Endometrial microvascular endothelial cells (primary cell): Measurements from ENCODE around the gene ERG28. TPM values are rescaled to one million over a fixed set of nuclear protein-coding genes. Genes with fewer than 3 reads are reported as not detected.
"Not testable (repeated sequence)": the region's sequence is repeated elsewhere in the genome, so short reads cannot be mapped to it uniquely, and the experiment has no call there.

Experiments used
- in situ Hi-C: cut with HindIII; loops from 2 replicates; pipeline ENCODE4 v1.10.0; 2017; ENCODE audit warnings: low sequenced_read_pairs, low pct_unique_long_range_greater_than_20kb; ENCODE audit errors: inconsistent ontology term
- total RNA-seq: library from RNA; depleted of rRNA; stranded (reverse); fragments of >200 nt; gene quantifications from one replicate; pipeline ENCODE4 v1.2.3, GENCODE V29; 2015; ENCODE audit errors: inconsistent ontology term

ERG28 gene, protein sequence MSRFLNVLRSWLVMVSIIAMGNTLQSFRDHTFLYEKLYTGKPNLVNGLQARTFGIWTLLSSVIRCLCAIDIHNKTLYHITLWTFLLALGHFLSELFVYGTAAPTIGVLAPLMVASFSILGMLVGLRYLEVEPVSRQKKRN
- 12.4 TPM for total RNA-seq

DNA sequence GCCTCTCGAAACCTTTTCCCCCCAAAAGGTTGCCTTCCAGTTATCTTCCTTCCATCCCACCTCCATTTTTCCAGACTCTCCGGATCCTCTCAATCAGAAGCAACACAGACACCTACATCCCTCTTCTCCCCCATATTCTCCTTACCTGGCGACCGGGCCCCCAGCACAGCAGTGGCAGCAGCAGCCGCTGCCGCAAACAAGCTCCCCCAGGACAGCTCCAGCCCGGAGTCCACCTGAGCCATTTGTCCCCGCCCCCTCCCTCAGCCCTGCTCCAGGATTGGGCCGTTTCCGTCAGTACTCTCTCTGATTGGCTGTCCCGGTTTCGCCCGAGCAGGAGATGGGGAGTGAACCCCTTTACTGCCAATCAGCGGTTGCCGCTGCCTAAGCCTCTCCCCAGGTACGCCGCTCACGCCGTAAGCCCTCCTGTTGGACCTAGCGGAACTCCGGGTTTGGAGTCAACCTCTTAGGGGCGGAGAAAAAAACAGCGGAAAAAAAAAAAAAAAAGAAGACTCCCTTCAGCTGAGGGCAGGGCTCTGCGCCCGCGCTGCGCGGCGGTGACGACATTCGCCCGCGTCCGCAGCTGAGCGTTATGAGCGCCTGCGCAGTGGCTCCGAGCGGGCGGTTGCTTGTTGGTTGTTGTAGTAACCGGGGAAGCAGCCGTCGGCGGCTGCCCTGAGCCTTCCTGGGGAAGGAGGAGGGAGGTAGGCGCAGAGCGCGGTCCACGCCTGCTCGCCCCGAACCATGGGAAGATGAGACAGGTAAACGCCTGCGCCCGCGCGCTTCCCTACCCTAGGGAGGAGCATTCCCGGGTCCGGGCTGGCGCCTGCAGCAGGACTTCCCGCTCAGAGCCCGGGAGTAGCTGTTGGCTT lies at the start of gene ERG28, which contains the start of gene TTLL5:
TSS of gene ERG28 (minus strand) at position 247 of the 869 bp plus-strand sequence. CDS start 3,374 bp downstream, outside the sequence.
TSS of gene TTLL5 (plus strand) at position 617 of the 869 bp plus-strand sequence. CDS start 1,904 bp downstream, outside the sequence.
- in situ Hi-C loops = no loop called here

DNA sequence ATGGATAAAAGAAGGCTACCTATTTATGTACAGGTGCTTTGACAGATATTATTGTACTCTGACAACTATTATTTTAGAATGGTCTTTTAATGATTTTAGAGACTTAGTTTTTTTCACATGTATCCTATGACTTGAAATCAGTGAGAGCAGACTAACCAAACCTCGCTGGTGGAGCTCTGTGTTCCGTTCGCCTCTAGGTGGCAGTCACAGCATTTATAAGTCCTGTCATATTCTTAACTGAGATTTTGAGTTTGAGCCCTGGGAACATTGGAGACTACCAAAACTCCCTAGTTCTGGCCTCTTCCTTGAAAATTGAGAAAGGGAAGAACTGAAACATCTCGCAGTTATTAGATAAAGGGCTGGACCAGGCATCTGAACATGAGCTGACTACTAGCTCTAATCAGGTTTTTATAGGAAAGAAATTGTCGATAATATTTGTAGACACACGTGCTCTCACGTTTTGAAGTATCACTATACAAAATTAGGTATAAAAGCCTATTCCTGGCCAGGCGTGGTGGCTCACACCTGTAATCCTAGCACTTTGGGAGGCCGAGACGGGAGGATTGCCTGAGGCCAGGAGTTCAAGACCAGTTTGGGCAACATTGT lies 48.6 kb upstream of the ERG28 start:
- in situ Hi-C loops = loop anchor here (25.0 kb wide), 1 partner anchor 203 kb away; no protein-coding TSS in a partner anchor

DNA sequence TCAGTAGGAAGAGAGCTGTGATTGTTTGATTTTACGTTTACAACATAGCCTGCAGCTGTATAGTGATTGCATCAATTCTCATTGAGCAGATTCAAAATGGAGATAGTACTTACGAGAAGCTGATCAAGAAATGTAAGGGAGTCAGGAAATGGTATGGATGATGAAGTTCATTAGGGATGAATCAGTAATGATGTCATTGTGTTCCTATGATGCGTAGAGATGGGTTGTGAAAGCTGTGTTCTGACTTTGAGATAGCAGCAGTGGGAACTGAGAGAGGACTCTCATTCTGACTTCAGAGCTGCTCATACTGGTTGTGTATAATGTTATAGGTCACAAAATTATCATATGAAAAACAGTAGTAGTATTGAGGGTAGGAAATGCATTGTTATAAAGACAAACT lies 44.3 kb upstream of the ERG28 start:
- in situ Hi-C loops = loop anchor here (25.0 kb wide), 1 partner anchor 207 kb away; no protein-coding TSS in a partner anchor

DNA sequence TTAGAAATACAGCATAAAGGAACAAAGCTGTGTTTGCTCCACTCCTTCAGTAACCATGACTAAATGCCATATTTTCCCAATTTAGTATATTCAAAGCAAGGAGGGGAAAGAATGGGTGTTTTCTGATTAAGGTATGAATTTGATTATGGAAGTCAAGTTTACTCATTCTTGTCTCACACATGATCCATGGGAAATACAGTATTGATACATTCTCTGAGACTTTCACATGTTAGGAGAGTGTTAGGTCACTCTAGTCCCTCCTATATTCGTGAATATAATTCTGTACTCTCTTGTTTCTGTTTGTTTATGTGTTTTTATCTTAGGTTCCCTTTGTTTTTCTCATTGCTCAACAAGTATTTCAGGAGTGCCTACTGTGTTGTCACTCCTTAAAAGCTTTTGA lies 42.8 kb upstream of the ERG28 start:
- in situ Hi-C loops = loop anchor here (25.0 kb wide), 1 partner anchor 209 kb away; no protein-coding TSS in a partner anchor

DNA sequence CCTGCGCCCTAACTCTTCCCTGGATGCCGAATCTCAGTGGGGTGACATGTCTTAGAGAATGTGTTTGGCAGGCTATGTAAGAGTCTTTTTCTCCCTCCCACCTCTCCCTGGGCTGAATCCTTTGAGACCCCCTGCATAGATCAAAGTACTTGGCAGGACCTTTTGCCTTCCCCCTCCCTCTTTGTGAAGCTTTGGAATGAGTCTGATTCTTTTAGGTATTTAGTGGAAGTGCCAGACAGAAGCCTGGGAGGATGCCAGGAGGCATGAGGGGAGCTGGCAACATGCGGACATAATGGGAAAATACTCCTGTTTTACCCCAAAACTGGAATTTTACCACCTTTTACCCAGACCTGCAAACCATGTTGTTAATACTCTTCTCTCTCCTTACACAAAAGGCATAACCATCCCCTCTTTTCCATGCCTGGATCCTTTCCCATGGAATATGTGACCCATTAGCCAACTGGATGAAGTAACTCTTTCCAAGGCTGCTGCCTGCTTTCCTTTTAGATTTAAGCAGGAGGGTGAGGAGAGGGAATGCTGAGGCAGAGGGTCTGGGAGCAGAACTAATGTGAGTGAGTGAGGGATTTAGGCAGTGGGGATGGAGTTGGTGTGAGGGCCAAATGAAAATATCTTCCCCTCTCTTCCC lies 42.1 kb upstream of the ERG28 start:
- in situ Hi-C loops = loop anchor here (25.0 kb wide), 1 partner anchor 210 kb away; no protein-coding TSS in a partner anchor

DNA sequence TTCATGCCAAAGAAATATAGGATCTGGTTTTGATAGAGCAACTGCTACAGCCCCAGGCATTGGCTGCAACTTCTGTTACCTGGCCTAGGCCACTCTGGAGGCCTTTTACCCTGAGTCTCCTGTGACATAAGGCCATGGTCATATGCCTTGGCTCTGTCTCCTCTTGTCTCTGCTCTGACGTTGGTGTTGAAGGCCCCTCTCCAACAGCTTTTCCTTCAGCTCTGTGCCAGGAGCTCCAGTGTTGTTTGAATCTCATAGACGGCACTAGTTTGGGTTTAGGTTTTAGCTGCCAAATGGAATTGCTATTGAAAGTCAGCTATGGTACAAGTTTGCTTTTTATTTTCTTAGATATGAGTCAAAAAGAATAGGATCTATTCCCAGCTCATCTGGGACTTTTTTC lies 41.4 kb upstream of the ERG28 start:
- in situ Hi-C loops = loop anchor here (25.0 kb wide), 1 partner anchor 210 kb away; no protein-coding TSS in a partner anchor

DNA sequence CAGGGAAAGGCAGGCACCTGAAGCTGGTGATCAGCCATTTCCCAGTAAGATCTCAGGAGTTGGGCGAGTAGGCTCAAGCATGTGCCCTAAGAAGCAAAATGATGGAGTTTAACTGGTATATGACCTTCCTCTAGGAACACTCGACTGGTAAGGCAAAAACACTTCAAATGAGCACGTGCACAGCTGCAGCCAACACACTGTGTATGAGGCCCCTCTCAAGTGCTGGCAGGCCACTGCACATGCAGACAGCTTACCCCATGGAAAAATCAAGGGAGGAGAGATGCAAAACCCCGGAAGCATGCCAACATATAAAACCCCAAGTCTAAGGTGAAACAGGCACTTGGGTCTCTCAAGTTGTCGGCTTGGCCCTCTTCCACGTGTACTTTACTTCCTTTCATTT lies 39.6 kb upstream of the ERG28 start:
- in situ Hi-C loops = loop anchor here (25.0 kb wide), 1 partner anchor 212 kb away; no protein-coding TSS in a partner anchor

DNA sequence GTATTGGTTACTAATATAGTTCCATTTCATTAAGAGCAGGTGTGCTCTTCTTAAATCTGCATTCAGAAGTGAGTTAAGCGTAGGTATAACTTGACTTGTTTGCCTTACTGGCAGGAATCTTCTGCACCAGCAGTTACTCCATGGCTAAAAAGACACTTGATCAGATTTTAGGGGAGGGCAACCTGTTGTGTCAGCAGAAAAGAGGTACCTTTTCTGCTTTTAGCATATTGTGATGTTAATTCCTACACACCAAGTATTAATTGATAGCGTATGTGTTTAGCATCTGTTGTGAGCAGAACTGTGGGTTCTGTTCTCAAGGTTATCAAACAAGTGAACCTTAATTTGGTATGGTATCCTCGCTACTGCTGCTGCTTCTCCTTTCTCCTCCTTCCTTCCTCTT lies 38.7 kb upstream of the ERG28 start:
- in situ Hi-C loops = no loop called here

DNA sequence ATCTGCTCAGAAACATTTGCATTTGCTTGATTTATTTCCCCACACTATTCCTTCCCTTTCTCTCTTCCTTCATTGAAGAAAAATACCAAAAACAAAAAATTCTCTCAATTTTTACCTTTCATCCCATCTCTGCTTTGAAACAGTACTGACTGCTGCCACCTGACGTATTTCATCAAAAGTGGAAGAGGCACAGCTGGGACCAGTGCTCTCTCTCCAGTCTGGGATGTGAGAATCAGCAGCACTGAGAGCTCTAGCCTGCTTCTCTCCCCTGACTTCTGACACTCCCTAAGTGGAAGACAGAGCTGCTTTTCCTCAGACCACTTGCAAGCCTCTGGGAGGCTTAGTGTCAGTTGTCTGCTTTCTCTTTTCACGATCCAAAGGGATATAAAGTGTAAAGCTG lies 37.2 kb upstream of the ERG28 start:
- in situ Hi-C loops = no loop called here

DNA sequence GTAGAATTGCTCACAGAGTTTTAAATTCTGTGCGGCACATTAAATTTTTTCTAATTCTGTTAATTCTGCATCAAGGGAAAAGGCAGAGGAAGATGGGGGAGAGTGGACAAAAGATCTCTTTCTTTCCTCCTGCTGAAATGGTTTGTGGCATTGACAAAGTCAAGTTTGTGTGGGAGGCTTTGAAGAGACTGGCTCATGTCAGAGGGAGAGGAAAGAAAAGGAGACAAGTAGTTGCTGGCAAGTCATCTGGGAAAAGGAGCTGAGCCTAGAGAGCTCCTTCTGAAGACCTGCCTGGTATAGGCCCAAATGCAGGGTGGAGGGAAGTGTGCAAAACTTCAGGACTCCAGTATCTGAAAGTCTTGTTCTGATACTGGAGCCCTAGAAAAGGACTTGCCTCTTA lies 36.7 kb upstream of the ERG28 start:
- in situ Hi-C loops = no loop called here

DNA sequence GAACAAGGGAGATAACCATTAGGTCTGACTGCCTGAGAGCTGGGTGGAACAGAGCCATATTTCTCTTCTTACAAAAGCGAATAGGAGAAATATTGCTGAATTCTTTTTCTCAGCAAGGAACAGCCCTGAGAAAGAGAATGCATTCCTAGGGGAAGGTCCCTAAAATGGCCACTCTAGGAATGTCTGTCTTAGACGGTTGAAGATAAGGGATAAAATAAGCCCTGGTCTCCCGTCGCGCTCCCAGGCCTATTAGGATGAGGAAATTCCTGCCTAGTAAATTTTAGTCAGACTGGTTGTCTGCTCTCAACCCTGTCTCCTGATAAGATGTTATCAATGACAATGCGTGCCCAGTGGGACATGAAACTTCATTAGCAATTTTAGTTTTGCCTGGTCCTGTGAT lies 34.3 kb upstream of the ERG28 start:
- in situ Hi-C loops = not testable (repeated sequence)

DNA sequence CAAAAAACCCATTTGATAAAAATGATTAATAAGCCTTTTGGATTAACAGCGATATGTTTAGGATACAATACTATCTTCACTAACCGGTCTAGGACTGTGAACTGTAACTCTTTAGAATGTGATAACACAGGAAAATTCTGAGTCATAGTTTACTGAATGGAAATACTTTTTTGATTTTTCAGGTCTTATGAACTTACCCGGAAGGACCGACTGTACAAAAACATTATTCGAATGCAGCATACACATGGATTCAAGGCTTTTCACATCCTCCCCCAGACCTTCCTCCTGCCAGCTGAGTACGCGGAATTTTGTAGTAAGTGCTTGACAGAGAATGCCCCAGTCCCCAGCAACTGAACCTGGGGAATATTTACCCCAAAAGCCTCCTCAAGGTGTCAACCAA lies 29.3 kb upstream of the ERG28 start:
- in situ Hi-C loops = no loop called here

DNA sequence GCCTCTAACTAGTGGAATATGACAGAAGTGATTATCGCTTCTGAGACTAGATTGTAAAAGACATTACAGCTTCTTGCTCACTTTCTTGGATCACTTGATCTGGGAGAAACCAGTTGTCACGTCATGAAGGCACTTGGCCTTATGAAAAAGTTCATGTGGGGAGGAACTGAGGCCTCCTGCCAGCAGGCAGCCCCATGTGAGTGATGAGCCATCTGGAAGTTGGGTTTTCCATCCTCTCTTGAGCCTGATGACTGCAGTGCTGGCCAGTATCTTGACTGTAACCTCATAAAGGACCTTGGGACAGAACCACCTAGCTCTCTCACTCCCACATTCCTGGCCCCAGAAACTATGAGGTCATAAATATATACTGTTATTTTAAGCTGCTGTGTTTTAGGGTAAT lies 28.3 kb upstream of the ERG28 start:
- in situ Hi-C loops = no loop called here

DNA sequence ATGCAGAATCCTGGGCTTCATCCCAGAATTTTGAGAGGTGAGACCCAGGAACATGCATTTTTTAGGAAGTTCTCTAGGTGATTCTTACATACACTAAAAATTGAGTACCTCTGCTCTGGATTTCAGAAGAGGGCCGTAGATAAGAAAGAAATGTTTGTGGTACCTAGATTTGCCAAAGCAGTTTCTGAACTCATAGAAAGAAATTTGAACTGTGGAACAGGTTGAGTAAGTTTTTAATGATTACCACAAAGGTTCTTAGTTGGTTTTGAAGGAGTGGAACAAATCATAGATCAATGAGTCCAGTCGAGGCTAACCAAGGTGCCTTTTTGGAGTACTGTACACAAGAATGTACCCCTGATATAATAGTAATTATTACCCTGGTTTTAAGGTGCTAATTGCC lies 25.2 kb upstream of the ERG28 start:
- in situ Hi-C loops = no loop called here

DNA sequence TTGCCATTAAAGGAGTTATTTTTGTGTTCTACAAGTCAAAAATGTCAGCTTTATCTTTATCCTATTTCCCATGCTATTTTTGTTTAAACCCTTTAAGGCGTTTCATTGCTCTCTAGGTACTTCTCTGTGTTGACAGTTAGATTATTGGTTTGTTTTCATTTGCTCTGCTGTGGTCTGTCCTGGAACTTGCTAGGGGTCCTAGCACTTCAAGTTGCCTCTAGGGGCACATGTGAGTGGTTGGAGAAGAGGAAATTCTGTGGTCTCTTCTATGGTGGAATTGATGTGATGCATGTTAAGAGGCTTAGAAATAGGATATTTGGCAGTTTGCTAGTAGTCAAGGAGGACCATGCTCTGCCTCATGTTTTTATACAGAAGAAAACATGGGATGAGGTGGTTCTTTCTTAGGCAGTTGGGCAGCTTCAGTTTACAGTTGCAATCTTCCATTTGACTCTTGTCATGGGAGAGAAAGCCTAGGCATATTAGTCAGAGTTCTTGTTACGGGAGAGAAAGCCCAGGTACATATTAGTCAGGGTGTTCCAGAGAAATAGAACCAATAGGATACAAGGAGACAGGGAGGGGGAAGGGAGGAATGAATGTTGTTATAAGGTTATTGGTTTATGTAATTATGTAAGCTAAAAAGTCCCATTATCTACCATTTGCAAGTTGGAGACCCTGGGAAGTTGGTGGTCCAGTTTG lies 14.7 kb upstream of the ERG28 start:
- in situ Hi-C loops = no loop called here

DNA sequence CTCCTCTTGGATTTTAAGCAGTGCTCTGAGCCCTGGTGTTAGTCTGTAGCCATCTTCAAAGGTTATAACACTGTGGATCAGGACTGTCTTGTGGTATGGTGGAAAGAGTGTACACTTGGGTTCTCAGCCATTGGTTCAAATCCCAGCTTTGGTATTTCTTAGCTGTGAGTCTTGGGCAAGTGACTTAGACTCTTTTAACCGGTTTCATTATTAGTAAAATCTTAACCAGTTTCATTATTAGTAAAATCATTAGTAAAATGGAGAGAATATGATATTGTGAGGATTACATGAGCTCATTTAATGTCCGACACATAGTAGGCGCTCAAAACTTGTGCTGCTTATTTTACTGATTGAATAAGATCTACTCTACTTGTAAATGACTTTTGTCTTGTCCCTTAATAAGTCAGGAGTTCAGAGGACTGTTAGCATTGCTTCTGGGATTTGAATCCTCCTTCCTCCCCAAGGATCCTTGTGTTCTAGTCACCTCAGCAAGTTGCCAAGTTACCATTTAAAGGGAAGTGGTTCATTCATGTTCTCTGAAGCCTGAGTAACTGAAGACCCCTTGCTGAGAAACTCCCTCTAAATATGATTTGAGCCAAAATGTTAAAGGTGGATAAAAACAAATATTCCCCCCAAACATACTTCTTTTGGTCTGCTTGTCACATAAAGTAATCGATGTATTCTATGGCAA lies 12.8 kb upstream of the ERG28 start:
- in situ Hi-C loops = no loop called here

DNA sequence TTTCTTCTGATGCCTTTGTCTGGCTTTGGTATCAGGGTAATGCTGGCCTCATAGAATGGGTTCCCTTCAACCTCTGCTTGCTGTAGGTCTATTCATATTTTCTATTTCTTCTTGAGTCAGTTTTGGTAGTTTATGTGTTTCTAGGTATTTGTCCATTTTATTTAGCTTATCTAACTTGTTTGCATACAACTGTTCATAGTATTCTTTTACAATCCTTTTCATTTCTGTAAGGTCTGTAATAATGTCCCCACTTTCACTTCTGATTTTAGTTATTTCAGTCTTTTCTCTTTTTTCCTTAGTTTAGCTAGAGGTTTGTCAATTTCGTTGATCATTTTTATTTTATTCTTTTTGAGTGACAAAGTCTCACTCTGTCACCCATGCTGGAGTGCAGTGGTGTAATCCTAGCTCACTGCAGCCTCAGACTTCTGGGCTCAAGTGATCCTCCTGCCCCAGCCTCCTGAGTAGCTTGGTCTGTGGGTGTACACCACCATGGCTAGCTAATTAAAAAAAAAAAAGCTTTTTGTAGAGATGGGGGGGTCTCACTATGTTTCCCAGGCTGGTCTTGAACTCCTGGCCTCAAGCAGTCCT lies 12.0 kb upstream of the ERG28 start:
- in situ Hi-C loops = no loop called here
